GM23338 (cell line): Measurements from ENCODE around the gene LNPEP. TPM values are rescaled to one million over a fixed set of nuclear protein-coding genes. Genes with fewer than 3 reads are reported as not detected.

Experiments used
- ATAC-seq: fragments of 200-7000 bp; cut with Tn5 transposase; 3 replicates; pipeline ENCODE4 v1.9.1; 2020
- DNase-seq: peaks from one replicate; pipeline ENCODE4 v3.0.0-alpha.2; 2015; ENCODE audit warnings: low spot score
- H2AFZ ChIP-seq: fragments of 200-600 bp; sonication (generic); 2 replicates; pipeline ENCODE4 v1.8.0; 2016; ENCODE audit warnings: antibody characterized with exemption, mild to moderate bottlenecking, moderate library complexity
- H3F3A ChIP-seq: fragments of 200-600 bp; sonication (generic); replicated peaks from 2 replicates; pipeline ENCODE4 v1.8.0; 2017; ENCODE audit warnings: antibody characterized with exemption, mixed run types, low read depth
- H3K27ac ChIP-seq: fragments of 200-600 bp; sonication (generic); 2 replicates; pipeline ENCODE4 v1.6.1; 2016; ENCODE audit warnings: low read depth
- H3K27me3 ChIP-seq: fragments of 200-600 bp; sonication (generic); 2 replicates; pipeline ENCODE4 v1.8.0; 2016; ENCODE audit warnings: mild to moderate bottlenecking, mixed run types, moderate library complexity; ENCODE audit not compliant: insufficient read depth
- H3K36me3 ChIP-seq: fragments of 200-600 bp; sonication (generic); 2 replicates; pipeline ENCODE4 v1.8.0; 2016; ENCODE audit warnings: mild to moderate bottlenecking; ENCODE audit not compliant: insufficient read depth
- H3K4me1 ChIP-seq: fragments of 200-600 bp; sonication (generic); 2 replicates; pipeline ENCODE4 v1.8.0; 2016; ENCODE audit warnings: mild to moderate bottlenecking, moderate library complexity; ENCODE audit not compliant: insufficient read depth
- H3K4me2 ChIP-seq: fragments of 200-600 bp; sonication (generic); 2 replicates; pipeline ENCODE4 v1.7.1; 2017; ENCODE audit warnings: mixed run types
- H3K4me3 ChIP-seq: fragments of 200-600 bp; sonication (generic); 2 replicates; pipeline ENCODE4 v1.6.1; 2016; ENCODE audit warnings: mixed run types
- H3K79me2 ChIP-seq: fragments of 200-600 bp; sonication (generic); replicated peaks from 2 replicates; pipeline ENCODE4 v1.8.0; 2017; ENCODE audit warnings: mild to moderate bottlenecking; ENCODE audit not compliant: insufficient read depth
- H3K9me2 ChIP-seq: fragments of 200-600 bp; sonication (generic); 2 replicates; pipeline ENCODE4 v1.8.0; 2017; ENCODE audit not compliant: insufficient read depth
- H4K20me1 ChIP-seq: fragments of 200-600 bp; sonication (generic); replicated peaks from 2 replicates; pipeline ENCODE4 v1.8.0; 2017; ENCODE audit warnings: mild to moderate bottlenecking; ENCODE audit not compliant: insufficient read depth
- H3K27ac Mint-ChIP-seq: 2 replicates; pipeline ENCODE4 v1.8.0; 2020; ENCODE audit warnings: inconsistent platforms, mild to moderate bottlenecking, moderate library complexity, mixed read lengths
- H3K27me3 Mint-ChIP-seq: 3 replicates; pipeline ENCODE4 v1.8.0; 2022; ENCODE audit warnings: low read depth, mild to moderate bottlenecking, moderate library complexity, mixed read lengths, inconsistent platforms; ENCODE audit not compliant: insufficient read depth, poor library complexity
- H3K36me3 Mint-ChIP-seq: 3 replicates; pipeline ENCODE4 v1.8.0; 2021; ENCODE audit warnings: low read depth, mild to moderate bottlenecking, inconsistent platforms, moderate library complexity, mixed read lengths
- H3K4me1 Mint-ChIP-seq: 3 replicates; pipeline ENCODE4 v1.8.0; 2020; ENCODE audit warnings: mild to moderate bottlenecking, inconsistent platforms, mixed read lengths
- H3K4me3 Mint-ChIP-seq: 3 replicates; pipeline ENCODE4 v1.8.0; 2021; ENCODE audit warnings: moderate library complexity, mild to moderate bottlenecking, inconsistent platforms, mixed read lengths
- H3K9me3 Mint-ChIP-seq: 3 replicates; pipeline ENCODE4 v1.8.0; 2020; ENCODE audit warnings: moderate library complexity, mild to moderate bottlenecking, inconsistent platforms, mixed read lengths
- CREB1 ChIP-seq: fragments of 250-450 bp; sonication (Bioruptor Pico); IDR thresholded peaks from 2 replicates; pipeline ENCODE4 v1.5.0; 2020; ENCODE audit warnings: low read depth, mild to moderate bottlenecking, moderate library complexity
- CTCF ChIP-seq, 2 experiments: fragments of 200-600 bp in 1 of 2; sonication (generic) in 1 of 2; conservative IDR thresholded peaks; 2 replicates each; pipeline versions ENCODE4 v1.5.1 to v1.6.1; 2016 to 2017; ENCODE audit warnings: antibody characterized with exemption in 2 of 2, low read depth in 2 of 2, mild to moderate bottlenecking in 2 of 2, moderate library complexity in 1 of 2
- ETS1 ChIP-seq: IDR thresholded peaks from 2 replicates; pipeline ENCODE4 v1.6.1; 2016; ENCODE audit warnings: antibody characterized with exemption
- EZH2 ChIP-seq: fragments of 200-600 bp; sonication (generic); IDR thresholded peaks from one replicate; pipeline ENCODE4 v1.8.0; 2017; ENCODE audit warnings: antibody characterized with exemption, mild to moderate bottlenecking, low read depth; ENCODE audit not compliant: unreplicated experiment
- EZH2phosphoT487 ChIP-seq: fragments of 200-600 bp; sonication (generic); IDR thresholded peaks from one replicate; pipeline ENCODE4 v1.8.1; 2018; ENCODE audit warnings: antibody characterized with exemption; ENCODE audit not compliant: unreplicated experiment
- JUNB ChIP-seq: IDR thresholded peaks from one replicate; pipeline ENCODE4 v1.6.1; 2016; ENCODE audit warnings: antibody characterized with exemption; ENCODE audit not compliant: unreplicated experiment
- NANOG ChIP-seq: IDR thresholded peaks from 2 replicates; pipeline ENCODE4 v1.6.1; 2016; ENCODE audit warnings: antibody characterized with exemption, borderline replicate concordance
- POLR2AphosphoS5 ChIP-seq: IDR thresholded peaks from 2 replicates; pipeline ENCODE4 v1.6.1; 2016; ENCODE audit warnings: antibody characterized with exemption, low read depth
- STAT1 ChIP-seq: IDR thresholded peaks from one replicate; pipeline ENCODE4 v1.6.1; 2016; ENCODE audit warnings: antibody characterized with exemption; ENCODE audit not compliant: unreplicated experiment
- ZNF114 ChIP-seq: fragments of 250-450 bp; sonication (Bioruptor Pico); IDR thresholded peaks from 2 replicates; pipeline ENCODE4 v1.5.0; 2020; ENCODE audit warnings: mild to moderate bottlenecking, moderate library complexity
- ZNF331 ChIP-seq: fragments of 250-450 bp; sonication (Bioruptor Pico); IDR thresholded peaks from 2 replicates; pipeline ENCODE4 v1.5.0; 2020; ENCODE audit warnings: low read depth, mild to moderate bottlenecking, moderate library complexity
- ZNF462 ChIP-seq: fragments of 250-450 bp; sonication (Bioruptor Pico); IDR thresholded peaks from 2 replicates; pipeline ENCODE4 v1.5.0; 2020; ENCODE audit warnings: mild to moderate bottlenecking, moderate library complexity
- polyA plus RNA-seq: library from polyadenylated mRNA; unstranded; fragments of >200 nt; fragmentation: Nextera tagmentation; extraction: Ambion mirVana; gene quantifications from 2 replicates; pipeline ENCODE4 v1.2.1, GENCODE V29; 2016
- total RNA-seq: library from RNA; depleted of rRNA; stranded (reverse); fragments of >200 nt; shearing (Covaris generic); gene quantifications from 2 replicates; pipeline ENCODE4 v1.2.3, GENCODE V29; 2014

The LNPEP gene
- total and polyA plus RNA-seq, 2 experiments from 2014 or later, result 1.2 to 8.3 TPM

- peaks cover 11% of the 10 kb centered on the region; the same call in 2 of the 3 replicates for H3K9me3 Mint-ChIP-seq
- Histone ChIP-seq H2AFZ (no peak overlapping the region), H4K20me1 (no peaks in the 10 kb centered on the region), H3K27ac (no peak overlapping the region), H3K36me3 (no peaks in the 10 kb centered on the region), H3F3A (no peaks in the 10 kb centered on the region), H3K4me1 (peaks cover 13% of the 10 kb centered on the region; the same call in 1 of the 2 replicates), H3K4me3 (no peak overlapping the region), H3K4me2 (no peak overlapping the region), H3K27me3 (no peaks in the 10 kb centered on the region), H3K9me2 (0 out of 2 replicates have a peak, but pooled peaks cover 3% of the 10 kb centered on the region), H3K79me2 (peaks cover under 1% of the 10 kb centered on the region; the same call in 1 of the 2 replicates)
- peaks cover 12% of the 10 kb centered on the region for H3K4me1 Mint-ChIP-seq
- H3K27me3 Mint-ChIP-seq, result no peaks in the 10 kb centered on the region
- H3K27ac Mint-ChIP-seq, result no peak overlapping the region
- peaks cover 12% of the 10 kb centered on the region; the same call in 2 of the 3 replicates for H3K36me3 Mint-ChIP-seq
- TF ChIP-seq ZNF331 (CRISPR knock-in tag) (no peak), EZH2 (no peak), NANOG (no peak), STAT1 (no peak)
- DNase-seq (no peak), ATAC-seq (no peak)
- H3K4me3 Mint-ChIP-seq, result no peak overlapping the region
These were observed 9.4 kb downstream of the LNPEP start for GRCh38 chr5:96945144-96945897.

- Histone ChIP-seq H3K9me2 (0 out of 2 replicates have a peak, but pooled peaks cover 3% of the 10 kb centered on the region), H3K79me2 (no peaks in the 10 kb centered on the region), H3F3A (no peaks in the 10 kb centered on the region), H3K36me3 (no peaks in the 10 kb centered on the region), H3K4me3 (no peak overlapping the region), H4K20me1 (no peaks in the 10 kb centered on the region), H3K4me1 (peaks cover 18% of the 10 kb centered on the region; the same call in 1 of the 2 replicates), H3K27me3 (no peaks in the 10 kb centered on the region), H2AFZ (no peak overlapping the region), H3K4me2 (no peak overlapping the region), H3K27ac (no peak overlapping the region)
- Mint-ChIP-seq H3K27ac (no peak overlapping the region), H3K36me3 (peaks cover 12% of the 10 kb centered on the region; the same call in 2 of the 3 replicates), H3K4me1 (peaks cover 10% of the 10 kb centered on the region), H3K9me3 (peaks cover 11% of the 10 kb centered on the region; the same call in 2 of the 3 replicates), H3K4me3 (no peak overlapping the region), H3K27me3 (no peaks in the 10 kb centered on the region)
- ATAC-seq (no peak), DNase-seq (no peak)
- TF ChIP-seq ZNF462 (CRISPR knock-in tag) (no peak), NANOG (no peak), STAT1 (no peak), CTCF (conservative IDR thresholded peaks at IDR 0.05; ENCODE audit: low read depth in 2 of 2) (no peak), CREB1 (no peak), ZNF331 (CRISPR knock-in tag) (no peak), EZH2phosphoT487 (no peak), POLR2AphosphoS5 (no peak), JUNB (no peak), ETS1 (no peak), EZH2 (no peak), ZNF114 (CRISPR knock-in tag) (no peak)
These were observed 10.5 kb downstream of the LNPEP start for GRCh38 chr5:96946381-96946780.
